OCI-LY7 (cell line): ENCODE measurements around the gene THSD7B.

Experiments
- CTCF ChIP-seq: fragments of 200-600 bp; sonication (generic); conservative IDR thresholded peaks from 2 replicates; pipeline ENCODE4 v1.5.1; 2014; ENCODE audit warnings: mild to moderate bottlenecking, antibody characterized with exemption, low read length, moderate library complexity, mixed read lengths
- EZH2phosphoT487 ChIP-seq: fragments of 200-600 bp; sonication (generic); IDR thresholded peaks from 2 replicates; pipeline ENCODE4 v1.6.1; 2018; ENCODE audit warnings: low read depth, borderline replicate concordance, mild to moderate bottlenecking, mixed run types, antibody characterized with exemption, low read length, moderate library complexity, mixed read lengths

DNA sequence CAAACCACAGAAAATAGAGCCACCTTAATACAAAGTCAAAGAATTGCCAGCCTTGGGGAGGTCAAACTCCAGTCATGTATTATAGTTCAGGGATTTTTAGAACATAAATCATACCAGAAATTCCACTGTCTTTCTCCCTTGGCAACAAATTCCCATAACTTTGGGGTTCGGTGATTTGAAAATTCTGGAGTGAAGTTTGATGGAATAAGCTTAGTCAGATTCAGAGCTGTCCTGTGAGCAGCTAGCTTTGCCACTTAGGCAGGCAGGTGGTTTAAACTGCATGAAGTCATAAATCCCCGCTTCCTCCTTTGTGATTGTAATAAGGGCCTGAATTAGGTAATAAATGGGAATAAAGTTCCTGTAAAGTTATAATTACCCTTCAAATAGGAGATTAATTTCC is 741.9 kb downstream of the THSD7B start:
- TF ChIP-seq CTCF (no peak), EZH2phosphoT487 (no peak)
